HEK293T (cell line): Measurements from ENCODE around the gene TCEAL2.

Source experiments
- CTCF ChIA-PET: fragments of 350-600 bp; formaldehyde crosslinking; extraction: SDS; loops from one replicate; lab custom pipeline; 2021; ENCODE audit warnings: antibody characterized with exemption, inconsistent platforms; lab: Yijun Ruan, JAX
- POLR2A ChIA-PET: fragments of 350-600 bp; formaldehyde crosslinking; extraction: SDS; loops from one replicate; lab custom pipeline; 2020; ENCODE audit warnings: antibody characterized with exemption, inconsistent platforms; lab: Yijun Ruan, JAX
- DNase-seq: peaks from one replicate; pipeline ENCODE4 v3.0.0; 2012; ENCODE audit warnings: mixed read lengths; ENCODE audit errors: extremely low spot score
- FOXM1 ChIP-seq: fragments of 450-650 bp; IDR thresholded peaks from 2 replicates; pipeline ENCODE4 v1.6.1; 2017; ENCODE audit warnings: mild to moderate bottlenecking, borderline replicate concordance
- L3MBTL2 ChIP-seq: fragments of 450-650 bp; conservative IDR thresholded peaks from 2 replicates; pipeline ENCODE4 v1.6.1; 2016; ENCODE audit warnings: mild to moderate bottlenecking
- NFRKB ChIP-seq: fragments of 450-650 bp; IDR thresholded peaks from 2 replicates; pipeline ENCODE4 v1.6.1; 2016; ENCODE audit warnings: mild to moderate bottlenecking, moderate library complexity

Gene TCEAL2

GRCh38 chrX:102155806-102156179 lies 30.3 kb downstream of the TCEAL2 start, which contains the start of gene BEX5:
BEX5 (minus strand) TSS chrX:102155977; CDS start chrX:102154265, 1,712 bp downstream.
- TF ChIP-seq FOXM1 (no peak), L3MBTL2 (0 out of 2 replicates have a peak, but pooled peaks have one; percentile 26), NFRKB (no peak)
- POLR2A ChIA-PET = no interaction called here
- peak; percentile 81 for DNase-seq
- CTCF ChIA-PET = no interaction called here
